Uterus (tissue), 2 donors: ENCODE results near the gene FNBP1L.

ENCODE experiments used
- CTCF ChIP-seq, 4 experiments: fragments of 200-600 bp in 2 of 4; fragments of 450-650 bp in 2 of 4; sonication (generic) in 2 of 4; IDR thresholded peaks; one replicate each; pipeline ENCODE4 v1.5.1; 2016 to 2019; ENCODE audit warnings: antibody characterized with exemption in 4 of 4, mild to moderate bottlenecking in 2 of 4, moderate library complexity in 1 of 4
- POLR2A ChIP-seq, 2 donors: fragments of 450-650 bp; IDR thresholded peaks; one replicate each; pipeline ENCODE4 v1.6.1; 2016; ENCODE audit warnings: antibody characterized with exemption in 2 of 2, mild to moderate bottlenecking in 1 of 2, moderate library complexity in 1 of 2

- TF ChIP-seq CTCF (IDR thresholded peaks at IDR 0.05) (no peak), POLR2A (IDR thresholded peaks at IDR 0.05) (no peak)
These were observed 101.9 kb downstream of the FNBP1L start for GRCh38 chr1:93549811-93550210.
